ENCODE data around the gene LMAN1.

- TF ChIP-seq CTCF (conservative IDR thresholded peaks at IDR 0.05; ENCODE audit: low read length): no peak
- TF ChIP-seq EZH2phosphoT487 (IDR thresholded peaks at IDR 0.05; ENCODE audit: borderline replicate concordance): no peak
Measured at GRCh38 chr18:59383851-59384250, 24.8 kb upstream of the LMAN1 start.
